Measurements from ENCODE around the gene LZIC.
"Not testable (repeated sequence)": the region's sequence is repeated elsewhere in the genome, so short reads cannot be mapped to it uniquely, and the experiment has no call there.

Gene LZIC

DNA sequence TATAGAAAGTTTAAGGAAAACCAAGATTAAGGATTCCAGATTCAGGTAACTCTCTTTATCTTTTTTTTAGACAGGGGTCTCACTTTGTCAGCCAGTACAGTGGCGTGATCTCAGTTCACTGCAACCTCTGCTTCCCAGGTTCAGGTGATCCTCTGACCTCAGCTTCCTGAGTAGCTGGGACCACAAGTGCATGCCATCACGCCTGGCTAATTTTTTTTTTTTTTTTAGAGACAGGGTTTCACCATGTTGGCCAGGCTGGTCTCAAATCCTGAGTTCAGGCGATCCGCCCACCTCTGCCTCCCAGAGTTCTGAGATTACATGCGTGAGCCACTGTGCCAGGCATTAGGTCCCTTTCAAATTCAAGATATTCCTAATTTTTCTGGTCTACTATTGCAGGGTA is 15.9 kb downstream of the LZIC start:
- Histone ChIP-seq H3K4me1 (ENCODE audit: insufficient read depth, low read length) (no peaks in the 10 kb centered on the region), H3K27me3 (ENCODE audit: insufficient read depth, low read length, poor library complexity) (no peaks in the 10 kb centered on the region), H3K36me3 (ENCODE audit: insufficient read depth, low read length) (peaks cover 36% of the 10 kb centered on the region), H3K27ac (ENCODE audit: low read length) (no peak overlapping the region), H3K4me3 (ENCODE audit: low read depth in 1 of 2, low read length in 2 of 2) (no peak overlapping the region), H3K4me2 (ENCODE audit: insufficient read depth, low read length) (no peak overlapping the region), H4K20me1 (ENCODE audit: insufficient read depth, low read length) (no peaks in the 10 kb centered on the region), H2AFZ (ENCODE audit: low read depth, low read length) (no peak overlapping the region), H3K9me3 (ENCODE audit: insufficient read depth, low read length, severe bottlenecking) (no peaks in the 10 kb centered on the region), H3K79me2 (ENCODE audit: insufficient read depth, low read length) (no peaks in the 10 kb centered on the region), H3K9ac (ENCODE audit: low read depth, low read length) (no peak overlapping the region)
- ATAC-seq (ENCODE audit: insufficient read depth, low read depth): no peak
- no peak for DNase-seq
- TF ChIP-seq EZH2 (IDR thresholded peaks at IDR 0.05; ENCODE audit: borderline replicate concordance, low read depth, low read length, severe bottlenecking): no peak
- TF ChIP-seq CTCF (IDR thresholded peaks at IDR 0.05; ENCODE audit: borderline replicate concordance, extremely low read depth, low read length, poor library complexity, severe bottlenecking): no peak

- Histone ChIP-seq H3K4me1 (ENCODE audit: insufficient read depth, low read length) (no peaks in the 10 kb centered on the region), H3K36me3 (ENCODE audit: insufficient read depth, low read length) (0 out of 2 replicates have a peak, but pooled peaks cover 4% of the 10 kb centered on the region), H4K20me1 (ENCODE audit: insufficient read depth, low read length) (no peaks in the 10 kb centered on the region), H3K79me2 (ENCODE audit: insufficient read depth, low read length) (no peaks in the 10 kb centered on the region), H3K4me2 (ENCODE audit: insufficient read depth, low read length) (no peak overlapping the region), H3K9ac (ENCODE audit: low read depth, low read length) (no peak overlapping the region), H3K27me3 (ENCODE audit: insufficient read depth, low read length, poor library complexity) (no peaks in the 10 kb centered on the region), H3K27ac (ENCODE audit: low read length) (no peak overlapping the region), H2AFZ (ENCODE audit: low read depth, low read length) (no peak overlapping the region), H3K9me3 (ENCODE audit: insufficient read depth, low read length, severe bottlenecking) (no peaks in the 10 kb centered on the region), H3K4me3 (ENCODE audit: low read depth in 1 of 2, low read length in 2 of 2) (no peak overlapping the region)
- ATAC-seq (ENCODE audit: insufficient read depth, low read depth) (no peak), DNase-seq (no peak)
- TF ChIP-seq CTCF (IDR thresholded peaks at IDR 0.05; ENCODE audit: borderline replicate concordance, extremely low read depth, low read length, poor library complexity, severe bottlenecking) (no peak), EZH2 (IDR thresholded peaks at IDR 0.05; ENCODE audit: borderline replicate concordance, low read depth, low read length, severe bottlenecking) (no peak)
Observed at GRCh38 chr1:9922342-9922741, 20.8 kb downstream of the LZIC start.

- no peak overlapping the region for H3K4me3 ChIP-seq (ENCODE audit: low read depth in 1 of 2, low read length in 2 of 2)
- H3K4me2 ChIP-seq (ENCODE audit: insufficient read depth, low read length): no peak overlapping the region
- TF ChIP-seq EZH2 (IDR thresholded peaks at IDR 0.05; ENCODE audit: borderline replicate concordance, low read depth, low read length, severe bottlenecking) (no peak), CTCF (IDR thresholded peaks at IDR 0.05; ENCODE audit: borderline replicate concordance, extremely low read depth, low read length, poor library complexity, severe bottlenecking) (no peak)
- DNase-seq (no peak), ATAC-seq (ENCODE audit: insufficient read depth, low read depth) (no peak)
- H3K9ac ChIP-seq (ENCODE audit: low read depth, low read length): no peak overlapping the region
- no peaks in the 10 kb centered on the region for H3K9me3 ChIP-seq (ENCODE audit: insufficient read depth, low read length, severe bottlenecking)
- no peaks in the 10 kb centered on the region for H4K20me1 ChIP-seq (ENCODE audit: insufficient read depth, low read length)
- no peaks in the 10 kb centered on the region for H3K36me3 ChIP-seq (ENCODE audit: insufficient read depth, low read length)
- H3K79me2 ChIP-seq (ENCODE audit: insufficient read depth, low read length): no peaks in the 10 kb centered on the region
- no peak overlapping the region for H3K27ac ChIP-seq (ENCODE audit: low read length)
- H3K4me1 ChIP-seq (ENCODE audit: insufficient read depth, low read length): no peaks in the 10 kb centered on the region
- H2AFZ ChIP-seq (ENCODE audit: low read depth, low read length): no peak overlapping the region
- H3K27me3 ChIP-seq (ENCODE audit: insufficient read depth, low read length, poor library complexity): no peaks in the 10 kb centered on the region
Observed at GRCh38 chr1:9920606-9921005, 22.6 kb downstream of the LZIC start.

- DNase-seq (no peak), ATAC-seq (ENCODE audit: insufficient read depth, low read depth) (no peak)
- H3K4me3 ChIP-seq (ENCODE audit: low read depth in 1 of 2, low read length in 2 of 2): no peak overlapping the region
- H4K20me1 ChIP-seq (ENCODE audit: insufficient read depth, low read length): no peaks in the 10 kb centered on the region
- no peak overlapping the region for H3K9ac ChIP-seq (ENCODE audit: low read depth, low read length)
- no peak overlapping the region for H2AFZ ChIP-seq (ENCODE audit: low read depth, low read length)
- H3K27ac ChIP-seq (ENCODE audit: low read length): no peak overlapping the region
- no peaks in the 10 kb centered on the region for H3K79me2 ChIP-seq (ENCODE audit: insufficient read depth, low read length)
- H3K4me2 ChIP-seq (ENCODE audit: insufficient read depth, low read length): no peak overlapping the region
- H3K27me3 ChIP-seq (ENCODE audit: insufficient read depth, low read length, poor library complexity): no peaks in the 10 kb centered on the region
- no peaks in the 10 kb centered on the region for H3K9me3 ChIP-seq (ENCODE audit: insufficient read depth, low read length, severe bottlenecking)
- H3K36me3 ChIP-seq (ENCODE audit: insufficient read depth, low read length): no peaks in the 10 kb centered on the region
- H3K4me1 ChIP-seq (ENCODE audit: insufficient read depth, low read length): no peaks in the 10 kb centered on the region
- no peak for TF ChIP-seq EZH2 (IDR thresholded peaks at IDR 0.05; ENCODE audit: borderline replicate concordance, low read depth, low read length, severe bottlenecking)
- TF ChIP-seq CTCF (IDR thresholded peaks at IDR 0.05; ENCODE audit: borderline replicate concordance, extremely low read depth, low read length, poor library complexity, severe bottlenecking): no peak
Observed at GRCh38 chr1:9917901-9918300, 25.3 kb downstream of the LZIC start.

- not testable (repeated sequence) for H3K9me3 ChIP-seq (ENCODE audit: insufficient read depth, low read length, severe bottlenecking); H4K20me1 ChIP-seq (ENCODE audit: insufficient read depth, low read length); H3K27ac ChIP-seq (ENCODE audit: low read length); H3K4me3 ChIP-seq (ENCODE audit: low read depth in 1 of 2, low read length in 2 of 2); H2AFZ ChIP-seq (ENCODE audit: low read depth, low read length); H3K4me1 ChIP-seq (ENCODE audit: insufficient read depth, low read length); DNase-seq; H3K36me3 ChIP-seq (ENCODE audit: insufficient read depth, low read length); H3K4me2 ChIP-seq (ENCODE audit: insufficient read depth, low read length); H3K79me2 ChIP-seq (ENCODE audit: insufficient read depth, low read length); ATAC-seq (ENCODE audit: insufficient read depth, low read depth); H3K27me3 ChIP-seq (ENCODE audit: insufficient read depth, low read length, poor library complexity); H3K9ac ChIP-seq (ENCODE audit: low read depth, low read length)
Observed at GRCh38 chr1:9917495-9917894, 25.7 kb downstream of the LZIC start.

Data from DND-41 (cell line).